CD8-positive, alpha-beta memory T cell (primary cell): ENCODE data around the gene PPHLN1. TPM values are rescaled to one million over a fixed set of nuclear protein-coding genes. Genes with fewer than 3 reads are reported as not detected.
A peak's percentile ranks its signal among the peaks of the same experiment; 100 is the strongest.

Source experiments
- CTCF ChIA-PET: fragments of 350-600 bp; sonication (Branson Sonifier 250); formaldehyde crosslinking; loops from one replicate; lab custom pipeline; 2021; ENCODE audit warnings: antibody characterized with exemption; lab: Charles Lee
- POLR2A ChIA-PET: fragments of 350-600 bp; sonication (Branson Sonifier 250); formaldehyde crosslinking; loops from one replicate; lab custom pipeline; 2021; ENCODE audit warnings: antibody characterized with exemption; lab: Charles Lee
- DNase-seq, 5 donors: peaks; one replicate each; pipeline versions ENCODE4 v3.0.0 to v3.0.0-alpha.2; 2020 to 2022; ENCODE audit warnings: mixed read lengths in 1 of 5
- H3K27ac ChIP-seq: one replicate; pipeline ENCODE4 v1.7.0; 2013; ENCODE audit warnings: low read depth, mild to moderate bottlenecking, low read length, moderate library complexity
- H3K27me3 ChIP-seq: 2 replicates; pipeline ENCODE4 v1.7.0; 2013; ENCODE audit warnings: low read length, mild to moderate bottlenecking; ENCODE audit not compliant: insufficient read depth, poor library complexity, severe bottlenecking
- H3K36me3 ChIP-seq: 2 replicates; pipeline ENCODE4 v1.7.0; 2013; ENCODE audit warnings: mild to moderate bottlenecking, low read length, moderate library complexity; ENCODE audit not compliant: insufficient read depth
- H3K4me1 ChIP-seq: 2 replicates; pipeline ENCODE4 v1.7.0; 2013; ENCODE audit warnings: mild to moderate bottlenecking, low read length, moderate library complexity; ENCODE audit not compliant: insufficient read depth
- H3K4me3 ChIP-seq: 2 replicates; pipeline ENCODE4 v1.7.0; 2013; ENCODE audit warnings: mild to moderate bottlenecking, low read length
- H3K9me3 ChIP-seq: 2 replicates; pipeline ENCODE4 v1.7.0; 2013; ENCODE audit warnings: mild to moderate bottlenecking, low read length
- H3K27ac Mint-ChIP-seq, 8 donors: one replicate each; pipeline ENCODE4 v1.8.0; 2020 to 2021; ENCODE audit warnings: mixed read lengths in 8 of 8, mild to moderate bottlenecking in 6 of 8, inconsistent platforms in 3 of 8, moderate library complexity in 3 of 8
- H3K27me3 Mint-ChIP-seq, 2 donors: one replicate each; pipeline ENCODE4 v1.8.0; 2020 to 2021; ENCODE audit warnings: mixed read lengths in 2 of 2, mild to moderate bottlenecking in 1 of 2, moderate library complexity in 1 of 2
- H3K36me3 Mint-ChIP-seq, 3 donors: one replicate each; pipeline ENCODE4 v1.8.0; 2020 to 2021; ENCODE audit warnings: mixed read lengths in 3 of 3, inconsistent platforms in 1 of 3, mild to moderate bottlenecking in 1 of 3
- H3K4me1 Mint-ChIP-seq, 3 donors: one replicate each; pipeline ENCODE4 v1.8.0; 2020 to 2021; ENCODE audit warnings: mixed read lengths in 3 of 3, inconsistent platforms in 1 of 3, mild to moderate bottlenecking in 1 of 3
- H3K4me3 Mint-ChIP-seq, 7 donors: one replicate each; pipeline ENCODE4 v1.8.0; 2020 to 2021; ENCODE audit warnings: mixed read lengths in 7 of 7, mild to moderate bottlenecking in 6 of 7, moderate library complexity in 4 of 7, inconsistent platforms in 2 of 7
- H3K9me3 Mint-ChIP-seq, 5 donors: one replicate each; pipeline ENCODE4 v1.8.0; 2020 to 2022; ENCODE audit warnings: mixed read lengths in 5 of 5, mild to moderate bottlenecking in 3 of 5, moderate library complexity in 2 of 5, inconsistent platforms in 1 of 5
- polyA plus RNA-seq: library from polyadenylated mRNA; unstranded; fragments of 300-500 nt; fragmentation: Illumina TruSeq; gene quantifications from one replicate; pipeline ENCODE4 v1.2.3, GENCODE V29; 2021
- total RNA-seq, 2 experiments: library from RNA; stranded (reverse); gene quantifications; one replicate each; pipeline ENCODE4 v1.2.3, GENCODE V29; 2021

PPHLN1 gene
- total and polyA plus RNA-seq, 3 experiments from 2014 or later: 75.8 to 151 (median 76.3) TPM

DNA sequence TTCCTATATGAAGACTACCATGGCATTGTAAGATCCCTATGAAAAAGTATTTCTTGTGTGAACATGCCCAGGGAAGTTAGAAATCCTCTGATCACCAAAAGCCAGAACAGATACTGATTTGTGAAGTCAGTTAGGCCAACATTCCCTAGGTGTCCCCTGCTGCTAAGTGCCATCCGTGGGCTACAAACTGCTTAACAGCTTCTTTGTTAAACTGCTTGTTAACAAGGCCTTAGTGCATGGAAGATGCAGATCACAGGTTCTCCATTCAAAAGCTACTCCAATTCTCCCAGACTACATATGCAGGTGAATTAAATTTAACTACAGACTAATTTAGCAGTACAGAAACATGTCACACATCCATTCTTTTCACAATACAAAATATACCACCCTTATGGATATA is 155.4 kb downstream of the PPHLN1 start:
- Mint-ChIP-seq H3K4me1 (peaks cover 9 to 14% (median 13%) of the 10 kb centered on the region in 3 donors), H3K9me3 (no peaks in the 10 kb centered on the region), H3K4me3 (peak overlapping the region in 1 of 7 donors; percentile 77), H3K36me3 (no peaks in the 10 kb centered on the region), H3K27me3 (peaks cover 25 to 70% of the 10 kb centered on the region in 2 donors), H3K27ac (no peak overlapping the region)
- POLR2A ChIA-PET: no interaction called here
- Histone ChIP-seq H3K27ac (no peak overlapping the region), H3K36me3 (no peaks in the 10 kb centered on the region), H3K27me3 (peaks cover 17% of the 10 kb centered on the region), H3K4me3 (no peak overlapping the region), H3K4me1 (peaks cover 7% of the 10 kb centered on the region), H3K9me3 (no peaks in the 10 kb centered on the region)
- DNase-seq: no peak
- CTCF ChIA-PET: no interaction called here

DNA sequence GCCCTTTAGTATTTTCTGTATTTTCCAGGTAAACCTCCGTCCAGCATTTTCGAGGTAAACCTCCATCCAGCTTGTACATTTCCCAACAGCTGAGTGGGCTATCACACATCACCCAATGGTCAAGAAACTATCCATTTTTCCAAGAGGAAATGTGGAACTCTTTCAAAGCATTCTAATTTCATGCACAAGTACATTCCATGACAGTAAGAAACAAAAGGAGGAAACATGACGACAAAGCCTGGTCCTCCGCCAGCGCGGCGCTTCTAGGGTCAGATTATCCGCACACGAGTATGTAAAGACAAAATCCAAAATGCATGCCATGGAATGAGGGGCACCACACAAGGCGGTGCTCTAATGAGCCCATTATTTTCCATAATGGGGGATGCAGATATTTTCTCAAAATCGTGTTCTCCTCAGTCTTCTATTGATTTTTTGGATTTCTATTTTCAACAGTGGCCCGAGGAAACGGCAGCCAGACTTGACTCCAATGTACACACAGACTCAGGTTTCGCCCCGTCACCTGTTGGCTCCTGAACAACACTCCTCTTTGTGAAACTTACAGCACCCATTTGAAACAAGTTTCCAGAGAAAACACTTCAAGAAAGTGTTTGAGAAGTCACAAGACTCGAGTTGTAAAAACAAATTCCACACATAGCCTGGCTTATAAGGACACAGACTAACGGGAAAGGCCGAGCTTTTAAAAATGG is 156.2 kb downstream of the PPHLN1 start:
- no peaks in the 10 kb centered on the region for H3K9me3 Mint-ChIP-seq
- H3K27me3 ChIP-seq: peaks cover 17% of the 10 kb centered on the region

DNA sequence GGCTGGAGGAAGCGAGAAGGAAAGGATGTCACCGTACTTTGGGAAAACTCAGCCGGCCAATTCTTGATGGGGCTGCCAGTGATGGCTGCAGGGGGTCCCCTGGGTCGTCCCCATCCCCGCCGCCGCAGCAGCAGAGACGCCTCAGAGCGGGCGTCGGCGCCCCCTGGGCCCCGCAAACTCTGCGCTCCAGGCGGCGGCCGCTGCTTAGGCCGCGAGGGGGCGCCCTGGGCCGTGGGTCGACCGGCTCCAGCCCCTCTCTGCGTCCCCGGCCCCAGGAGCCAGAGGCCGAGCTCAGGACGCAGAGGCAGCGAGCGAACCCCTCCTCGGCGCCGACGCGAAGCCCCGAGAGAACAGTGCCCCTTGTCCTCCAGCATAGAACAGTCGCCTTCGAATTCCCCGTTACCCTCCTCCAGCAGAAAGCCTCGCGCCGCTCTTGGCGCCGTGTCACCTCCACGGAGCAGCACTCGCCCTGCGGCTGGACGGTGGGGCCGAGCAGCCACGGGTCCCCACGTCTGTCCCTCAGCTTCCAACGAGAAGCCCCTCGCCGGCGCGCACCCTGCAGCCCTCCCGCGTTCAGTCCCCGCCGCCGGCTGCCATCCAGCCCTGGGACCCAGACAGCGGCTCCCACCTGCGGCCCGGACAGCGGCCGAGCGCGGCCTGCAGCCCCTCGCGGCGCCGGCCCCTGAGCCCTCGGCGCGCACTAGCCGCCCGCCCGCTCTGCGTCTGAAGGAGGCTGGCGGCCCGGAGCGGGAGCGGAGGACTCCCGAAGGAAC is 157.0 kb downstream of the PPHLN1 start:
- Mint-ChIP-seq H3K36me3 (no peaks in the 10 kb centered on the region), H3K4me3 (peak overlapping the region; percentile 72 to 78 (median 75)), H3K27ac (no peak overlapping the region), H3K4me1 (peaks cover 9 to 14% (median 13%) of the 10 kb centered on the region in 3 donors), H3K9me3 (no peaks in the 10 kb centered on the region), H3K27me3 (peaks cover 30 to 79% of the 10 kb centered on the region in 2 donors)
- DNase-seq: peak; percentile 11 to 46 (median 20)
- POLR2A ChIA-PET: no interaction called here
- Histone ChIP-seq H3K27ac (no peak overlapping the region), H3K4me3 (peak overlapping the region; percentile 48), H3K9me3 (no peaks in the 10 kb centered on the region), H3K4me1 (peaks cover 7% of the 10 kb centered on the region), H3K27me3 (peaks cover 17% of the 10 kb centered on the region), H3K36me3 (no peaks in the 10 kb centered on the region)
- CTCF ChIA-PET: interaction anchor here (1.0 to 1.8 kb wide), 2 partner anchors 14 to 23 kb away, joined by 3 to 5 read pairs; no protein-coding TSS in a partner anchor

More for the DNA sequence above, 156.2 kb downstream of the PPHLN1 start:
- Histone ChIP-seq H3K4me1 (peaks cover 7% of the 10 kb centered on the region), H3K36me3 (no peaks in the 10 kb centered on the region), H3K9me3 (no peaks in the 10 kb centered on the region), H3K4me3 (no peak overlapping the region), H3K27ac (no peak overlapping the region)
- peak overlapping the region in 1 of 8 donors; percentile 17 for H3K27ac Mint-ChIP-seq
- CTCF ChIA-PET: interaction anchor here (1.0 to 1.8 kb wide), 2 partner anchors 13 to 24 kb away, joined by 3 to 5 read pairs; no protein-coding TSS in a partner anchor
- peak overlapping the region; percentile 71 to 77 (median 74) for H3K4me3 Mint-ChIP-seq
- H3K36me3 Mint-ChIP-seq: no peaks in the 10 kb centered on the region
- POLR2A ChIA-PET: no interaction called here
- no peak for DNase-seq
- peaks cover 9 to 14% (median 13%) of the 10 kb centered on the region in 3 donors for H3K4me1 Mint-ChIP-seq
- peaks cover 25 to 78% of the 10 kb centered on the region in 2 donors for H3K27me3 Mint-ChIP-seq

DNA sequence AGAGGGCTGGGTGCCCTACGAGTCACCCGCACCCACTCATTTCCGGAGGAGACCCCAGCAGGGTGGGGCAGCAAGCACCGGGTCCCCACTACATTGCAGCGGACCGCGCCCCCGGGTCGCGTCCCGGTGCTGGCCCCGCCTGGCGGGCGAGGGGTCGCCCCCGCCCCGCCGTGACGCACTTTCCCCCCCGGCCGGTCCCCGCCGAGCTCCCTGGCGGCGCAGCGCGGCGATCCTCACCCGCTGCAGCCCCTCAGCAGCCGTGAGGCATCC is 157.5 kb downstream of the PPHLN1 start:
- H3K9me3 ChIP-seq: no peaks in the 10 kb centered on the region
- no peaks in the 10 kb centered on the region for H3K9me3 Mint-ChIP-seq
- H3K36me3 ChIP-seq: no peaks in the 10 kb centered on the region
- ChIA-PET CTCF (interaction anchor here (1.8 kb wide), 1 partner anchor 15 kb away, joined by 5 read pairs; no protein-coding TSS in a partner anchor), POLR2A (no interaction called here)
- peaks cover 7% of the 10 kb centered on the region for H3K4me1 ChIP-seq
- peaks cover 9 to 14% (median 13%) of the 10 kb centered on the region in 3 donors for H3K4me1 Mint-ChIP-seq
- H3K27ac Mint-ChIP-seq: no peak overlapping the region
- peak in 3 of 5 donors; percentile 17 to 46 (median 17) for DNase-seq
- peaks cover 33 to 79% of the 10 kb centered on the region in 2 donors for H3K27me3 Mint-ChIP-seq
- H3K4me3 Mint-ChIP-seq: peak overlapping the region; percentile 74 to 93 (median 85)
- peaks cover 20% of the 10 kb centered on the region for H3K27me3 ChIP-seq
- H3K36me3 Mint-ChIP-seq: no peaks in the 10 kb centered on the region
- no peak overlapping the region for H3K27ac ChIP-seq
- peak overlapping the region; percentile 48 for H3K4me3 ChIP-seq

DNA sequence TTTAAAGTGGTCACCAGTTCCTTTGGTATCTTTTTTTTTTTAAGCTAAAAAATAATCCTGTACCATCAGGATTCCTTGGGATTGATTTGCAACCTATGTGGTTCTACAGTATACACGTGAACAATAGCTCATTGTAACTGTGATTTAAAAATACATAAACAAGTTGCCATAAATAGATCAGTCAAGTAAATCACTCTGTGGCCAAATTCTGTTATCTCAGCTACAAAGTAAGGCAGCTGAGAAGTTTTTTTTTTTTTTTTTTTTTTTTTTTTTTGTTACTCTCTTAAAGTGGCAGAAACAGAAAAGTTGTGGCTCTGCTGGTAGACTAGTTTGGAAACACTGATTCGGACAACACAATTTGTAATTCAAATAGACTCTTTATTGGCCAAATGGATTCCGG is 159.0 kb downstream of the PPHLN1 start:
- peaks cover 28 to 70% of the 10 kb centered on the region in 2 donors for H3K27me3 Mint-ChIP-seq
- ChIA-PET CTCF (no interaction called here), POLR2A (interaction anchor here (0.6 kb wide), 1 partner anchor 484 kb away, joined by 5 read pairs; no protein-coding TSS in a partner anchor)
- Histone ChIP-seq H3K4me1 (peaks cover 7% of the 10 kb centered on the region), H3K9me3 (no peaks in the 10 kb centered on the region), H3K27me3 (peaks cover 20% of the 10 kb centered on the region), H3K27ac (no peak overlapping the region), H3K4me3 (no peak overlapping the region), H3K36me3 (no peaks in the 10 kb centered on the region)
- peaks cover 9 to 14% (median 13%) of the 10 kb centered on the region in 3 donors for H3K4me1 Mint-ChIP-seq
- no peaks in the 10 kb centered on the region for H3K36me3 Mint-ChIP-seq
- no peak for DNase-seq
- H3K4me3 Mint-ChIP-seq: peak overlapping the region in 2 of 7 donors; percentile 74 to 83
- H3K9me3 Mint-ChIP-seq: no peaks in the 10 kb centered on the region
- no peak overlapping the region for H3K27ac Mint-ChIP-seq

DNA sequence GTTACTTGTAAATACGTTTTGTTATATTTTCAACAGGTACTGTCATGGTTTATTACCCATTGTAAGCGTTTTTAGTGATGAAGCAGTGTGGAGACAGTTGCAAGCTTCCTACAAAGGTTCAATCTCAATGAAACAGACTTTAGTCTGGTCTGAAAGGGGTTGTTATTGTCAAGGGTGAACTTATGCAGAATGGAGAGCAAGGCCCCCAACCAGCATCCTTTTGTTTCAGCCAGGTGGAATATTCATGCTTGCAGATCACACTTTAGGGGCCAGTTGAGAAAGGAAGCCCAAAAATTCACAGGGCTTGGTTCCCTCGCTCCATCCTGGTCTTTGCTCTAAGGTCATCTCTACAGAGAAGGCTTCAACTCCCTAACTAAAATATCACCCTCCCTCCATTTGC is 159.9 kb downstream of the PPHLN1 start:
- Mint-ChIP-seq H3K4me3 (no peak overlapping the region), H3K4me1 (peaks cover 9 to 14% (median 13%) of the 10 kb centered on the region in 3 donors), H3K27me3 (peaks cover 21 to 68% of the 10 kb centered on the region in 2 donors), H3K9me3 (no peaks in the 10 kb centered on the region), H3K36me3 (no peaks in the 10 kb centered on the region), H3K27ac (peak overlapping the region in 1 of 8 donors; percentile 50)
- CTCF ChIA-PET: no interaction called here
- DNase-seq: no peak
- Histone ChIP-seq H3K36me3 (no peaks in the 10 kb centered on the region), H3K4me3 (no peak overlapping the region), H3K27me3 (peaks cover 17% of the 10 kb centered on the region), H3K9me3 (no peaks in the 10 kb centered on the region), H3K4me1 (peaks cover 7% of the 10 kb centered on the region), H3K27ac (no peak overlapping the region)
- POLR2A ChIA-PET: no interaction called here

DNA sequence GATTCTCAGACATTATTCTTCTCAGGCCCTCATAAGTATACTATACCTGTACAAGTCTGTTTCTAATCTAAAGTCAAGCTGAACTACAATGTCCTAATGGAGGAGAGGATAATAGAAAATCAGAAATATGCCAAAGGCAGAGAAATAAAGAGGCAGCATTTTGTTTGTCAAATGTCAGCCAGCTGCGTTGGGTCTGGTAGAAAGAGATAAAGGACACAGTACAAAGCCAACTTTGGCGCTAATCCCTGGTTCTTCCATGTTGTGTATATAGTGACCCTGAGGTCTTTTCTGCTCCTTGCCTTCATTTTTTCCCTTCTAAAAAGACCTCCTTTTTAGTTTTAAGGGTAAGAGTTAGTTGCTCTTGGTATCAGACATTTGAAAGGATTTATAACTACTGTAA is 160.4 kb downstream of the PPHLN1 start:
- H3K4me1 Mint-ChIP-seq: peaks cover 9 to 14% (median 13%) of the 10 kb centered on the region in 3 donors
- Histone ChIP-seq H3K4me3 (no peak overlapping the region), H3K4me1 (peaks cover 7% of the 10 kb centered on the region), H3K27me3 (peaks cover 16% of the 10 kb centered on the region), H3K36me3 (no peaks in the 10 kb centered on the region), H3K9me3 (no peaks in the 10 kb centered on the region), H3K27ac (no peak overlapping the region)
- no peaks in the 10 kb centered on the region for H3K36me3 Mint-ChIP-seq
- no peaks in the 10 kb centered on the region for H3K9me3 Mint-ChIP-seq
- H3K4me3 Mint-ChIP-seq: no peak overlapping the region
- CTCF ChIA-PET: no interaction called here
- H3K27ac Mint-ChIP-seq: no peak overlapping the region
- no peak for DNase-seq
- POLR2A ChIA-PET: no interaction called here
- peaks cover 20 to 63% of the 10 kb centered on the region in 2 donors for H3K27me3 Mint-ChIP-seq
